OCI-LY1 (cell line): ENCODE results near the gene POLL.

ENCODE experiments used
- EZH2 ChIP-seq: fragments of 200-600 bp; sonication (generic), shearing (Covaris generic); IDR thresholded peaks from 2 replicates; pipeline ENCODE4 v1.8.0; 2017; ENCODE audit warnings: borderline replicate concordance, mixed run types, mild to moderate bottlenecking, antibody characterized with exemption, low read length, moderate library complexity, mixed read lengths
- TF ChIP-seq, protein P1 (sequence below): fragments of 200-600 bp; sonication (generic), shearing (Covaris generic); IDR thresholded peaks from 2 replicates; pipeline ENCODE4 v1.5.1; 2017; ENCODE audit warnings: mild to moderate bottlenecking, antibody characterized with exemption, low read length, moderate library complexity, mixed read lengths

- TF ChIP-seq, protein P1, sequence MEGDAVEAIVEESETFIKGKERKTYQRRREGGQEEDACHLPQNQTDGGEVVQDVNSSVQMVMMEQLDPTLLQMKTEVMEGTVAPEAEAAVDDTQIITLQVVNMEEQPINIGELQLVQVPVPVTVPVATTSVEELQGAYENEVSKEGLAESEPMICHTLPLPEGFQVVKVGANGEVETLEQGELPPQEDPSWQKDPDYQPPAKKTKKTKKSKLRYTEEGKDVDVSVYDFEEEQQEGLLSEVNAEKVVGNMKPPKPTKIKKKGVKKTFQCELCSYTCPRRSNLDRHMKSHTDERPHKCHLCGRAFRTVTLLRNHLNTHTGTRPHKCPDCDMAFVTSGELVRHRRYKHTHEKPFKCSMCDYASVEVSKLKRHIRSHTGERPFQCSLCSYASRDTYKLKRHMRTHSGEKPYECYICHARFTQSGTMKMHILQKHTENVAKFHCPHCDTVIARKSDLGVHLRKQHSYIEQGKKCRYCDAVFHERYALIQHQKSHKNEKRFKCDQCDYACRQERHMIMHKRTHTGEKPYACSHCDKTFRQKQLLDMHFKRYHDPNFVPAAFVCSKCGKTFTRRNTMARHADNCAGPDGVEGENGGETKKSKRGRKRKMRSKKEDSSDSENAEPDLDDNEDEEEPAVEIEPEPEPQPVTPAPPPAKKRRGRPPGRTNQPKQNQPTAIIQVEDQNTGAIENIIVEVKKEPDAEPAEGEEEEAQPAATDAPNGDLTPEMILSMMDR: no peak
- TF ChIP-seq EZH2: no peak
These were observed 29.9 kb upstream of the POLL start for GRCh38 chr10:101617824-101618568.
